Peyer's patch (tissue), 4 donors: Measurements from ENCODE around the gene COL13A1. TPM values are rescaled to one million over a fixed set of nuclear protein-coding genes. Genes with fewer than 3 reads are reported as not detected.

Source experiments
- DNase-seq, 3 donors: peaks; one replicate each; pipeline ENCODE4 v3.0.0-alpha.2; 2017 to 2019
- H3K27ac ChIP-seq, 4 donors: fragments of 200-600 bp; sonication (generic); one replicate each; pipeline ENCODE4 v1.5.1; 2016 to 2019
- H3K27me3 ChIP-seq, 2 donors: fragments of 200-600 bp; sonication (generic); one replicate each; pipeline ENCODE4 v1.5.1; 2019
- H3K36me3 ChIP-seq, 3 donors: fragments of 200-600 bp; sonication (generic); one replicate each; pipeline ENCODE4 v1.5.1; 2016 to 2019
- H3K4me1 ChIP-seq, 4 donors: fragments of 200-600 bp; sonication (generic); one replicate each; pipeline ENCODE4 v1.5.1; 2016 to 2019
- H3K4me3 ChIP-seq, 4 donors: fragments of 200-600 bp; sonication (generic); 1 replicate in 3 of 4; 2 replicates in 1 of 4; pipeline ENCODE4 v1.5.1; 2016 to 2019; ENCODE audit warnings: mild to moderate bottlenecking in 1 of 4
- H3K9me3 ChIP-seq, 4 donors: fragments of 200-600 bp; sonication (generic); one replicate each; pipeline ENCODE4 v1.5.1; 2016 to 2019; ENCODE audit warnings: mild to moderate bottlenecking in 1 of 4
- POLR2A ChIP-seq, 2 donors: fragments of 450-650 bp; IDR thresholded peaks; one replicate each; pipeline ENCODE4 v1.5.1; 2017; ENCODE audit warnings: antibody characterized with exemption in 2 of 2, mild to moderate bottlenecking in 2 of 2, moderate library complexity in 2 of 2
- total RNA-seq, 4 donors: library from RNA; depleted of rRNA; stranded (reverse); fragments of >200 nt; gene quantifications; one replicate each; pipeline ENCODE4 v1.1.0, GENCODE V29; 2016
- TF ChIP-seq, protein P1 (sequence below), 6 experiments: fragments of 450-650 bp in 4 of 6; fragments of 200-600 bp in 2 of 6; sonication (generic) in 1 of 6; IDR thresholded peaks; one replicate each; pipeline ENCODE4 v1.5.1; 2017 to 2019; ENCODE audit warnings: antibody characterized with exemption in 6 of 6, mild to moderate bottlenecking in 3 of 6, moderate library complexity in 1 of 6

Gene COL13A1
- total RNA-seq, 4 donors from 2014 or later = 0.94 to 6.6 (median 3.9) TPM; not detected in 1

DNA sequence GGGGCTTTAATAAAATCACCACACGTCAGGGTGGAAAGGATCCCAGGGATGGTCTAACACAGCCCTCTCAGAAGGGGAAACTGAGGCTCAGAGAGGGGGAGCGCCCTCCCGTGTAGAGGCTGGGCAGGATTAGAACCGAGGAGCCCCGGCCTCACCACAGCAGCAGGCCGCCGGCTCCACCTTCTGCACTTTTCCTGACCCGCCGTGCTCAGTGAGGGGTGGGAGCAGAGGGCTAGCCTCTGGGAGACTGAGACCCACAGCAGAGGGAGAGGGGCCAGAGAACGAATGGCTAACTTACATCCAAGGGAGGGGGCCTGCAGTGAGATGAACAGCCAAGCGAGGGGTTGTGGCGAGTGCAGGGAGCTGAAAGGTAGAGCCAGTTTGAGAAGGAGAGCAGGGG is 79.5 kb downstream of the COL13A1 start:
- peaks cover 0 to 15% (median 3%) of the 10 kb centered on the region in 4 donors for H3K4me1 ChIP-seq
- H3K4me3 ChIP-seq = no peak overlapping the region
- DNase-seq = no peak
- TF ChIP-seq POLR2A (IDR thresholded peaks at IDR 0.05) = no peak
- TF ChIP-seq, protein P1, sequence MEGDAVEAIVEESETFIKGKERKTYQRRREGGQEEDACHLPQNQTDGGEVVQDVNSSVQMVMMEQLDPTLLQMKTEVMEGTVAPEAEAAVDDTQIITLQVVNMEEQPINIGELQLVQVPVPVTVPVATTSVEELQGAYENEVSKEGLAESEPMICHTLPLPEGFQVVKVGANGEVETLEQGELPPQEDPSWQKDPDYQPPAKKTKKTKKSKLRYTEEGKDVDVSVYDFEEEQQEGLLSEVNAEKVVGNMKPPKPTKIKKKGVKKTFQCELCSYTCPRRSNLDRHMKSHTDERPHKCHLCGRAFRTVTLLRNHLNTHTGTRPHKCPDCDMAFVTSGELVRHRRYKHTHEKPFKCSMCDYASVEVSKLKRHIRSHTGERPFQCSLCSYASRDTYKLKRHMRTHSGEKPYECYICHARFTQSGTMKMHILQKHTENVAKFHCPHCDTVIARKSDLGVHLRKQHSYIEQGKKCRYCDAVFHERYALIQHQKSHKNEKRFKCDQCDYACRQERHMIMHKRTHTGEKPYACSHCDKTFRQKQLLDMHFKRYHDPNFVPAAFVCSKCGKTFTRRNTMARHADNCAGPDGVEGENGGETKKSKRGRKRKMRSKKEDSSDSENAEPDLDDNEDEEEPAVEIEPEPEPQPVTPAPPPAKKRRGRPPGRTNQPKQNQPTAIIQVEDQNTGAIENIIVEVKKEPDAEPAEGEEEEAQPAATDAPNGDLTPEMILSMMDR (IDR thresholded peaks at IDR 0.05) = no peak
- no peak overlapping the region for H3K27ac ChIP-seq
- H3K27me3 ChIP-seq = no peaks in the 10 kb centered on the region
- no peaks in the 10 kb centered on the region for H3K9me3 ChIP-seq
- no peaks in the 10 kb centered on the region for H3K36me3 ChIP-seq

DNA sequence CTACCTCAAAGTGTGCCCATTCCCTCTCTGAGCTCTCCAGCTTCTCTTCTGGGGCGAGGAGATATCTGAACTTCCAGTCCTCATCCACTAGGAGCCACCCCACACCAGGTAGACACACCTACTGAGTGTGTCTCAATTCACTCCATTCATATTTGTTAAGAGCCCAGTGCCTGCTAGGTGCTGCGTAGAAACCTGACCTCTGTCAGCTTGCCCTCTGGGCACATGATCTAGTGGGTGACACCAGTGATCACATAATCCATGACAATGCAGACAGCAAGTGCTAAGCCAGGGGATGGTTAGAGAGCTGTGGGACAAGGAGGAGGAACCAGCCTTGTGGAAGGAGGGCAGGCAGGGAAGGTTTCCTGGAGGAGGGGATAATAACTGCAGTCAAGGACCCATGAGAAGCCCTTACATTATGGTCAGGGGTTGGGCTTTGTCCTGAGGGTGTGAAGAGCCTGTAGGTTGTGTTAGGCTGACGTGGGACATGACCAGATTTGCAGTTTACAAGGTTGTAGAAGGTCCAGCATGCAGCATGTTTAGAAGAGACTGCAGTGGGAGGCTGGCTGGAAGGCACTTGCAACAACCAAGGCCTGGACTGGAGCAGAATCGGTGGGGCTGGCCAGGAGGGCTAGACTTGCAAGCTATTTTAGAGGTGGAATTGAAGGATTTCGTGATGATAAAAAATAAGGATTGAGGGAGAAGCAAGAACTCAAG is 81.8 kb downstream of the COL13A1 start:
- Histone ChIP-seq H3K36me3 (no peaks in the 10 kb centered on the region), H3K9me3 (no peaks in the 10 kb centered on the region), H3K4me3 (no peak overlapping the region), H3K4me1 (peaks cover 0 to 16% (median 4%) of the 10 kb centered on the region in 4 donors), H3K27ac (peak overlapping the region in 1 of 4 donors; percentile 25), H3K27me3 (no peaks in the 10 kb centered on the region)
- no peak for TF ChIP-seq POLR2A (IDR thresholded peaks at IDR 0.05)
- TF ChIP-seq, protein P1 (IDR thresholded peaks at IDR 0.05) = peak in 4 of 6 experiments; percentile 29 to 92 (median 90)
- peak in 1 of 3 donors; percentile 66 for DNase-seq

DNA sequence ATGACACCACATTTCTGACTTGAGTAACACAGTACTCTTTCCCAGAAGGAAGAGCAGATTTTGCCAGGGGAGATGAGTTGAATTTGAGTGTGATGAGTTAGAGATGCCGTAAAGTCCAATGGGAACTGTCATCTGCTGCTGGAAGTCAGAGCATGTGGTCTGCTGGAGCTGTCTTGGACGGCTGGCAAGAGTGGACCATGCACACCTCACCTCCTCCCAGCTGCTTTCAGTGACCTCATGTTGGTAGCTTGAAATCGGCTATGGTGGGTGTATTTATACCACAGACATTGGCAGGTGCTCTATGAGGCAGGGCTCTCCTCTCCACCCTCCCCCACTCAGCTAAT is 82.3 kb downstream of the COL13A1 start:
- Histone ChIP-seq H3K27ac (peak overlapping the region in 1 of 4 donors; percentile 25), H3K36me3 (no peaks in the 10 kb centered on the region), H3K27me3 (no peaks in the 10 kb centered on the region), H3K4me1 (peaks cover 0 to 21% (median 6%) of the 10 kb centered on the region in 4 donors), H3K4me3 (no peak overlapping the region), H3K9me3 (no peaks in the 10 kb centered on the region)
- no peak for DNase-seq
- TF ChIP-seq POLR2A (IDR thresholded peaks at IDR 0.05) = no peak
- TF ChIP-seq, protein P1 (IDR thresholded peaks at IDR 0.05) = no peak

DNA sequence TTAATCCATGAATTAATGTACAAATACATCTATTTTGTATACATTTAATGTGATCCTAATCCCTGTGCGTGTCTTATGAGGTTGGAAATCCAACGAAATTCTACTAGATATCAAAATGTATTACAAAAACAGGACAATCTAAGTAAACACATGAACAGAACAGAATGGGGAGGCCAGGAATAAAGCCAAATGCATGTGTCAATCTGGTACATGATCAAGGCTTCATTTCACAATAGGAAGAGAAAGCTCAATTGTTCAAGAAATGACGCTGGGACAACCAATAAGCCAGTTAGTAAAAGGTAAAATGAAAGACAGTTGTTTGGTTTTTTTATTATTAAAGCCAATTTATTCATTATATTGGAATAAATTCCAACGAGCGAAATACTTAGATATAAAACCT is 83.0 kb downstream of the COL13A1 start:
- no peak for DNase-seq
- no peaks in the 10 kb centered on the region for H3K36me3 ChIP-seq
- H3K27me3 ChIP-seq = no peaks in the 10 kb centered on the region
- no peaks in the 10 kb centered on the region for H3K9me3 ChIP-seq
- H3K4me1 ChIP-seq = peaks cover 0 to 25% (median 9%) of the 10 kb centered on the region in 4 donors
- TF ChIP-seq, protein P1 (IDR thresholded peaks at IDR 0.05) = no peak
- TF ChIP-seq POLR2A (IDR thresholded peaks at IDR 0.05) = no peak
- H3K27ac ChIP-seq = no peak overlapping the region
- H3K4me3 ChIP-seq = no peak overlapping the region

DNA sequence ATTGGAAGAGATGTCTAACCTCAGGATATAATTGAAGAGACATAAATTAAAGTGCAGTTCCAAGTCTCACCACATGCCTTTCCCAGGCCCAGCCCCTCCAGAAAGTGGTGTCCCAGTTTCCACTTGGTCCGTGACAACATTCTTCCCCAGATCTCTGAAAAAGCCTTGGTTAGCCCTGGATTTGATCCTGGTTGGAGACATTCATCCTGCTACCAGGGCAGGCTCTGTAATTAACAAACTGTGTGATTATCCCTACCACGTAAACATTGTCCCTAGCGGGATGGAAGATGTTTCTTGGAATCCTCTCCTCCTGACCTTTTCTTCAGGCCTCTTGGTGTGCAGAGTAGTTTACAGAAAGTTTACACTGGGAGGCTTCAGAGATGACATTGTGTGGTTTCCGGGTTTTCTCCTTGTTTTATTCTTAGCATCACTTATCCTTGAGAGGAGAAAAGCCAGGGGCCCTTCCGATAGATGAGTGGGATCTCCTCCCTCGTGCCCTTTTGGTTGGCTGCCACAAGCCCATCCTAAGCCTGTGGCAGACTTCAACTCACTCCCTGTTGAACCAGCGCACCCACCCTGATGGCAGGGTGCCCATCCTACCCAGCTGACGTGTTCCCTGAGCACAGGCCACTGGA is 83.8 kb downstream of the COL13A1 start:
- H3K9me3 ChIP-seq = no peaks in the 10 kb centered on the region
- no peak for DNase-seq
- no peaks in the 10 kb centered on the region for H3K27me3 ChIP-seq
- no peaks in the 10 kb centered on the region for H3K36me3 ChIP-seq
- no peak for TF ChIP-seq POLR2A (IDR thresholded peaks at IDR 0.05)
- TF ChIP-seq, protein P1 (IDR thresholded peaks at IDR 0.05) = peak in 5 of 6 experiments; percentile 27 to 56 (median 40)
- peaks cover 0 to 25% (median 12%) of the 10 kb centered on the region in 4 donors for H3K4me1 ChIP-seq
- no peak overlapping the region for H3K27ac ChIP-seq
- no peak overlapping the region for H3K4me3 ChIP-seq
